GM12875 (cell line): Measurements from ENCODE around the gene SNED1.

Experiments
- H3K4me3 ChIP-seq: one replicate; pipeline ENCODE4 v1.5.1; 2011; ENCODE audit warnings: low read depth, low read length, control low read depth
- CTCF ChIP-seq: IDR thresholded peaks from 2 replicates; pipeline ENCODE4 v1.5.1; 2011; ENCODE audit warnings: low read depth, mild to moderate bottlenecking, control low read depth, inconsistent platforms, low read length, moderate library complexity, borderline replicate concordance; ENCODE audit not compliant: insufficient read depth

SNED1 gene

GRCh38 chr2:241014224-241014623 is 15.8 kb downstream of the SNED1 start:
- no peak overlapping the region for H3K4me3 ChIP-seq
- TF ChIP-seq CTCF, result no peak

- no peak for TF ChIP-seq CTCF
- no peak overlapping the region for H3K4me3 ChIP-seq
These were observed 16.3 kb downstream of the SNED1 start for GRCh38 chr2:241014764-241015163.

- no peak overlapping the region for H3K4me3 ChIP-seq
- TF ChIP-seq CTCF, result no peak
These were observed 17.0 kb downstream of the SNED1 start for GRCh38 chr2:241015439-241015838.

- TF ChIP-seq CTCF, result no peak
- no peak overlapping the region for H3K4me3 ChIP-seq
These were observed 19.0 kb downstream of the SNED1 start for GRCh38 chr2:241017228-241017940.

- no peak overlapping the region for H3K4me3 ChIP-seq
- no peak for TF ChIP-seq CTCF
These were observed 19.9 kb downstream of the SNED1 start for GRCh38 chr2:241018051-241018891.

GRCh38 chr2:241019441-241020139 is 21.2 kb downstream of the SNED1 start:
- no peak overlapping the region for H3K4me3 ChIP-seq
- no peak for TF ChIP-seq CTCF
